ELF-1 (cell line): ENCODE results near the gene CDH6.

ENCODE experiments used
- DNase-seq: peaks from one replicate; pipeline ENCODE4 v3.0.0-alpha.2; 2016; ENCODE audit warnings: low read depth, low spot score

Gene CDH6

GRCh38 chr5:31197183-31197582 lies 3.7 kb downstream of the CDH6 start:
- no peak for DNase-seq

- no peak for DNase-seq
Observed at GRCh38 chr5:31204958-31205357, 11.5 kb downstream of the CDH6 start.

GRCh38 chr5:31208043-31208442 lies 14.6 kb downstream of the CDH6 start:
- no peak for DNase-seq

- no peak for DNase-seq
Observed at GRCh38 chr5:31209334-31209733, 15.8 kb downstream of the CDH6 start.

- no peak for DNase-seq
Observed at GRCh38 chr5:31211098-31211497, 17.6 kb downstream of the CDH6 start.

GRCh38 chr5:31213257-31213656 lies 19.8 kb downstream of the CDH6 start:
- no peak for DNase-seq

- no peak for DNase-seq
Observed at GRCh38 chr5:31213705-31214121, 20.2 kb downstream of the CDH6 start.

GRCh38 chr5:31214229-31214628 lies 20.7 kb downstream of the CDH6 start:
- no peak for DNase-seq

- no peak for DNase-seq
Observed at GRCh38 chr5:31215236-31215635, 21.8 kb downstream of the CDH6 start.

- DNase-seq, result no peak
Observed at GRCh38 chr5:31217446-31217845, 24.0 kb downstream of the CDH6 start.

- DNase-seq, result no peak
Observed at GRCh38 chr5:31218978-31219377, 25.5 kb downstream of the CDH6 start.

GRCh38 chr5:31221001-31221400 lies 27.5 kb downstream of the CDH6 start:
- no peak for DNase-seq

- DNase-seq, result no peak
Observed at GRCh38 chr5:31225118-31225517, 31.6 kb downstream of the CDH6 start.

GRCh38 chr5:31225613-31226012 lies 32.1 kb downstream of the CDH6 start:
- no peak for DNase-seq

GRCh38 chr5:31226651-31227050 lies 33.2 kb downstream of the CDH6 start:
- DNase-seq, result no peak

GRCh38 chr5:31229266-31229665 lies 35.8 kb downstream of the CDH6 start:
- DNase-seq, result no peak

- no peak for DNase-seq
Observed at GRCh38 chr5:31231177-31231838, 37.8 kb downstream of the CDH6 start.

- peak; percentile 58 for DNase-seq
Observed at GRCh38 chr5:31232273-31232888, 38.9 kb downstream of the CDH6 start.

- DNase-seq, result no peak
Observed at GRCh38 chr5:31235381-31235780, 41.9 kb downstream of the CDH6 start.

- no peak for DNase-seq
Observed at GRCh38 chr5:31236339-31236738, 42.9 kb downstream of the CDH6 start.

- DNase-seq, result no peak
Observed at GRCh38 chr5:31237174-31237573, 43.7 kb downstream of the CDH6 start.

GRCh38 chr5:31238497-31238896 lies 45.0 kb downstream of the CDH6 start:
- DNase-seq, result no peak

GRCh38 chr5:31244921-31245320 lies 51.4 kb downstream of the CDH6 start:
- no peak for DNase-seq

- no peak for DNase-seq
Observed at GRCh38 chr5:31247381-31247780, 53.9 kb downstream of the CDH6 start.
